H4 (cell line): ENCODE data around the gene CD3D. TPM values are rescaled to one million over a fixed set of nuclear protein-coding genes. Genes with fewer than 3 reads are reported as not detected.

Experiments used
- DNase-seq: peaks from one replicate; pipeline ENCODE4 v3.0.0-alpha.2; 2015; ENCODE audit warnings: low spot score
- total RNA-seq: library from RNA; depleted of rRNA; stranded (reverse); fragments of >200 nt; shearing (Covaris generic); gene quantifications from 2 replicates; pipeline ENCODE4 v1.2.3, GENCODE V29; 2014; rRNA removed

Gene CD3D
- total RNA-seq, 1 experiment from 2014 or later: not detected

GRCh38 chr11:118301600-118302195 is 40.8 kb downstream of the CD3D start:
- DNase-seq: no peak

- DNase-seq: peak; percentile 37
These were observed 46.6 kb downstream of the CD3D start for GRCh38 chr11:118295815-118296454.

GRCh38 chr11:118295199-118295598 is 47.3 kb downstream of the CD3D start:
- no peak for DNase-seq

GRCh38 chr11:118294053-118294452 is 48.5 kb downstream of the CD3D start:
- no peak for DNase-seq

GRCh38 chr11:118291477-118292135 is 50.9 kb downstream of the CD3D start:
- no peak for DNase-seq

GRCh38 chr11:118290923-118291322 is 51.6 kb downstream of the CD3D start:
- no peak for DNase-seq

GRCh38 chr11:118289401-118289800 is 53.1 kb downstream of the CD3D start:
- no peak for DNase-seq

Other genes with a start within 250 kb of the CD3D start
- gene SCN4B, start 189.9 kb downstream of the CD3D start, total RNA-seq: 2.5 and 3.9 TPM in 2 replicates
- not detected in 2 replicates for gene SCN2B, start 166.1 kb downstream of the CD3D start, total RNA-seq
- gene JAML, start 117.7 kb downstream of the CD3D start, total RNA-seq: not detected in 2 replicates
- gene MPZL3, start 90.3 kb downstream of the CD3D start, total RNA-seq: 9.8 and 10.4 TPM in 2 replicates
- 1.0 and 1.7 TPM in 2 replicates for gene MPZL2, start 78.4 kb downstream of the CD3D start, total RNA-seq
- gene CD3E, start 38.0 kb downstream of the CD3D start, total RNA-seq: not detected in 2 replicates
- gene CD3G, start 1.6 kb upstream of the CD3D start, total RNA-seq: not detected in 2 replicates
- 39.6 and 45.1 TPM in 2 replicates for gene UBE4A, start 16.9 kb upstream of the CD3D start, total RNA-seq
- gene ATP5MG, start 58.9 kb upstream of the CD3D start, total RNA-seq: 59.3 and 94.8 TPM in 2 replicates
- gene KMT2A, start 93.8 kb upstream of the CD3D start, total RNA-seq: 11.9 and 15.2 TPM in 2 replicates
- 0.19 TPM in 1 of 2 replicates, not detected in the other for gene TTC36, start 184.8 kb upstream of the CD3D start, total RNA-seq
- gene TMEM25, start 188.5 kb upstream of the CD3D start, total RNA-seq: 8.9 and 13.8 TPM in 2 replicates
- 48.3 and 61.1 TPM in 2 replicates for gene IFT46, start 223.2 kb upstream of the CD3D start, total RNA-seq
- 126 and 172 TPM in 2 replicates for gene ARCN1, start 229.7 kb upstream of the CD3D start, total RNA-seq